OCI-LY3 (cell line): Measurements from ENCODE around the gene SERPINA1.

Experiments used
- EZH2phosphoT487 ChIP-seq: fragments of 200-600 bp; shearing (Covaris generic); IDR thresholded peaks from 2 replicates; pipeline ENCODE4 v1.6.1; 2018; ENCODE audit warnings: antibody characterized with exemption, mixed run types, low read depth
- TF ChIP-seq, protein P1 (sequence below): fragments of 200-600, 300-600 bp; sonication (generic); IDR thresholded peaks from 2 replicates; pipeline ENCODE4 v1.5.1; 2014; ENCODE audit warnings: antibody characterized with exemption, low read length, low read depth

GRCh38 chr14:94398536-94398935 lies 10.1 kb upstream of the SERPINA1 start:
- TF ChIP-seq, protein P1, sequence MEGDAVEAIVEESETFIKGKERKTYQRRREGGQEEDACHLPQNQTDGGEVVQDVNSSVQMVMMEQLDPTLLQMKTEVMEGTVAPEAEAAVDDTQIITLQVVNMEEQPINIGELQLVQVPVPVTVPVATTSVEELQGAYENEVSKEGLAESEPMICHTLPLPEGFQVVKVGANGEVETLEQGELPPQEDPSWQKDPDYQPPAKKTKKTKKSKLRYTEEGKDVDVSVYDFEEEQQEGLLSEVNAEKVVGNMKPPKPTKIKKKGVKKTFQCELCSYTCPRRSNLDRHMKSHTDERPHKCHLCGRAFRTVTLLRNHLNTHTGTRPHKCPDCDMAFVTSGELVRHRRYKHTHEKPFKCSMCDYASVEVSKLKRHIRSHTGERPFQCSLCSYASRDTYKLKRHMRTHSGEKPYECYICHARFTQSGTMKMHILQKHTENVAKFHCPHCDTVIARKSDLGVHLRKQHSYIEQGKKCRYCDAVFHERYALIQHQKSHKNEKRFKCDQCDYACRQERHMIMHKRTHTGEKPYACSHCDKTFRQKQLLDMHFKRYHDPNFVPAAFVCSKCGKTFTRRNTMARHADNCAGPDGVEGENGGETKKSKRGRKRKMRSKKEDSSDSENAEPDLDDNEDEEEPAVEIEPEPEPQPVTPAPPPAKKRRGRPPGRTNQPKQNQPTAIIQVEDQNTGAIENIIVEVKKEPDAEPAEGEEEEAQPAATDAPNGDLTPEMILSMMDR, result no peak
- no peak for TF ChIP-seq EZH2phosphoT487
